ENCODE results near the gene DCST1. TPM values are rescaled to one million over a fixed set of nuclear protein-coding genes. Genes with fewer than 3 reads are reported as not detected.
A peak's percentile ranks its signal among the peaks of the same experiment; 100 is the strongest.

DCST1 gene
- total and polyA plus RNA-seq, 2 of the 8 experiments (the other 6 are each of a cell fraction or from before 2014, with no cell fraction given), result not detected

GRCh38 chr1:155005076-155006011, 28.3 kb upstream of the DCST1 start:
- Histone ChIP-seq H2BK5ac (ENCODE audit: low read depth, low read length) (peak overlapping the region; percentile 99; the same call in 1 of the 2 replicates), H3K79me2 (ENCODE audit: control insufficient read depth in 1 of 2, insufficient read depth in 2 of 2, low read length in 2 of 2) (peaks cover 0 to 59% of the 10 kb centered on the region in 2 experiments; a peak in 3 of 4 replicates), H3K4ac (replicated peaks; ENCODE audit: insufficient read length, low read depth, low read length) (no peak overlapping the region), H4K8ac (ENCODE audit: extremely low read depth, insufficient read depth, low read length) (peak overlapping the region; percentile 53; the same call in 1 of the 2 replicates), H3K27me3 (replicated peaks in 1 of 4; ENCODE audit: control insufficient read depth in 3 of 4, extremely low read depth in 1 of 4, insufficient read depth in 3 of 4, low read length in 3 of 4) (no peaks in the 10 kb centered on the region), H3K56ac (replicated peaks; ENCODE audit: insufficient read length, low read depth, low read length) (no peak overlapping the region), H3K9me3 (ENCODE audit: insufficient read depth in 2 of 2, low read depth in 1 of 2, low read length in 1 of 2) (no peaks in the 10 kb centered on the region), H3K23ac (ENCODE audit: insufficient read length) (no peak overlapping the region), H2AK5ac (ENCODE audit: low read depth, low read length) (peak overlapping the region; percentile 97; the same call in 1 of the 2 replicates), H3K23me2 (ENCODE audit: low read depth, low read length) (peaks cover 12% of the 10 kb centered on the region; the same call in 1 of the 2 replicates), H3K9ac (replicated peaks in 1 of 4; ENCODE audit: extremely low read depth in 1 of 4, low read depth in 3 of 4, low read length in 3 of 4) (no peak overlapping the region), H3K4me1 (replicated peaks in 1 of 4; ENCODE audit: control insufficient read depth in 3 of 4, insufficient read depth in 4 of 4, low read length in 3 of 4) (peaks cover 6 to 40% (median 23%) of the 10 kb centered on the region in 4 experiments), H3K36me3 (ENCODE audit: control insufficient read depth in 2 of 4, insufficient read depth in 4 of 4, low read length in 3 of 4) (peaks cover 0 to 2% (median 0%) of the 10 kb centered on the region in 4 experiments; a peak in 2 of 8 replicates), H3K4me3 (ENCODE audit: extremely low read depth in 1 of 4, insufficient read depth in 2 of 4, low read depth in 3 of 4, low read length in 4 of 4) (peak overlapping the region in 3 of 4 experiments; percentile 2 to 99 (median 45); a peak in 3 of 8 replicates), H4K20me1 (replicated peaks in 1 of 2; ENCODE audit: control insufficient read depth in 1 of 2, insufficient read depth in 2 of 2, low read length in 2 of 2) (peaks cover 0 to 17% of the 10 kb centered on the region in 2 experiments), H4K91ac (replicated peaks; ENCODE audit: insufficient read length, low read length) (peak overlapping the region; percentile 63), H3K14ac (ENCODE audit: insufficient read length) (no peak overlapping the region), H2BK15ac (ENCODE audit: low read length) (peak overlapping the region; percentile 72; the same call in 1 of the 2 replicates), H3K4me2 (ENCODE audit: insufficient read depth in 1 of 2, low read depth in 2 of 2, low read length in 2 of 2) (peak overlapping the region; percentile 79 to 93), H3K27ac (ENCODE audit: low read depth, low read length) (no peak overlapping the region), H3K18ac (ENCODE audit: extremely low read depth, low read length) (peak overlapping the region; percentile 40; the same call in 1 of the 2 replicates), H4K5ac (ENCODE audit: insufficient read length, low read depth, low read length) (peak overlapping the region; percentile 53), H2BK20ac (ENCODE audit: low read length) (0 out of 2 replicates have a peak overlapping the region, but pooled peaks have one; percentile 80), H2BK120ac (replicated peaks; ENCODE audit: low read depth, low read length) (no peak overlapping the region), H2AFZ (ENCODE audit: low read length) (no peak overlapping the region), H2BK12ac (ENCODE audit: low read depth, low read length) (peak overlapping the region; percentile 100; the same call in 1 of the 2 replicates), H3K79me1 (ENCODE audit: low read depth, low read length) (peaks cover 17% of the 10 kb centered on the region)
- no peak for FAIRE-seq
- CTCF ChIA-PET (ENCODE audit: partially characterized antibody), result interaction anchor here (1.4 to 18.6 kb wide), 12 partner anchors 7 to 80 kb away, joined by 3 to 354 read pairs (median 16); partner anchors contain the start of genes ADAM15, LENEP, PBXIP1 and ZBTB7B
- POLR2A ChIA-PET (ENCODE audit: partially characterized antibody), result interaction anchor here (1.6 to 42.8 kb wide), 4 partner anchors 10 to 47 kb away, joined by 4 to 702 read pairs (median 395); partner anchors contain the start of genes CKS1B, FLAD1, PBXIP1 and PYGO2
- no peak for DNase-seq (ENCODE audit: low read depth in 1 of 2, low spot score in 2 of 2)
- 84% methylated on average over 12 of the region's 17 CpGs; no CpG with 5 or more reads in 1 of the 2 experiments for WGBS, 2 experiments (ENCODE audit: extremely low coverage in 1 of 2, insufficient coverage in 1 of 2, insufficient read length in 1 of 2, insufficient replicate concordance in 2 of 2, low coverage in 1 of 2, low lambda C conversion rate in 2 of 2, missing lambda C conversion rate in 1 of 2)
- TF ChIP-seq TAF1 (IDR thresholded peaks at IDR 0.05; ENCODE audit: low read depth, low read length), result no peak
- no peak for TF ChIP-seq CBX5 (IDR thresholded peaks at IDR 0.05; ENCODE audit: low read depth, low read length)
- TF ChIP-seq RXRA (IDR thresholded peaks at IDR 0.05; ENCODE audit: insufficient read depth, low read depth, low read length), result no peak
- TF ChIP-seq, protein P1, sequence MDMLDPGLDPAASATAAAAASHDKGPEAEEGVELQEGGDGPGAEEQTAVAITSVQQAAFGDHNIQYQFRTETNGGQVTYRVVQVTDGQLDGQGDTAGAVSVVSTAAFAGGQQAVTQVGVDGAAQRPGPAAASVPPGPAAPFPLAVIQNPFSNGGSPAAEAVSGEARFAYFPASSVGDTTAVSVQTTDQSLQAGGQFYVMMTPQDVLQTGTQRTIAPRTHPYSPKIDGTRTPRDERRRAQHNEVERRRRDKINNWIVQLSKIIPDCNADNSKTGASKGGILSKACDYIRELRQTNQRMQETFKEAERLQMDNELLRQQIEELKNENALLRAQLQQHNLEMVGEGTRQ (IDR thresholded peaks at IDR 0.05; ENCODE audit: low read length), result no peak
- no peak for TF ChIP-seq TEAD4 (IDR thresholded peaks at IDR 0.05; ENCODE audit: low read depth, low read length)
- TF ChIP-seq RNF2 (IDR thresholded peaks at IDR 0.05; ENCODE audit: borderline replicate concordance, low read depth, low read length, missing control alignments, poor library complexity, severe bottlenecking), result no peak
- TF ChIP-seq GABPA (IDR thresholded peaks at IDR 0.05; ENCODE audit: borderline replicate concordance, insufficient read depth, low read length), result no peak
- no peak for TF ChIP-seq NRF1 (IDR thresholded peaks at IDR 0.05; ENCODE audit: low read depth, low read length)
